B cell (primary cell): Measurements from ENCODE around the gene P2RX7. TPM values are rescaled to one million over a fixed set of nuclear protein-coding genes. Genes with fewer than 3 reads are reported as not detected.

ENCODE experiments used
- ATAC-seq: fragments of 200-7000 bp; cut with Tn5 transposase; one replicate; pipeline ENCODE4 v1.10.0; 2021; ENCODE audit warnings: low read depth, mild to moderate bottlenecking, moderate number of reproducible peaks, moderate library complexity
- CTCF ChIA-PET: fragments of 350-600 bp; sonication (Branson Sonifier 250); formaldehyde crosslinking; loops from one replicate; lab custom pipeline; 2021; ENCODE audit warnings: antibody characterized with exemption, inconsistent platforms; lab: Charles Lee
- POLR2A ChIA-PET: fragments of 350-600 bp; sonication (Branson Sonifier 250); formaldehyde crosslinking; loops from one replicate; lab custom pipeline; 2021; ENCODE audit warnings: antibody characterized with exemption; lab: Charles Lee
- DNase-seq: peaks from one replicate; pipeline ENCODE4 v3.0.0; 2013
- H2AFZ ChIP-seq: 2 replicates; pipeline ENCODE4 v1.6.1; 2012; ENCODE audit warnings: mild to moderate bottlenecking, low read depth, low read length; ENCODE audit not compliant: insufficient read depth, poor library complexity, severe bottlenecking
- H3K27ac ChIP-seq, 2 donors: 1 replicate in 1 of 2; 2 replicates in 1 of 2; pipeline ENCODE4 v1.5.1; 2012 to 2013; ENCODE audit warnings: low read length in 2 of 2, mild to moderate bottlenecking in 2 of 2, moderate library complexity in 1 of 2
- H3K27me3 ChIP-seq, 4 experiments: fragments of 200-600 bp in 1 of 4; sonication (generic) in 1 of 4; replicated peaks in 1 of 4; 1 replicate in 2 of 4; 2 replicates in 2 of 4; pipeline versions ENCODE4 v1.6.1 to v1.7.0; 2013 to 2016; ENCODE audit warnings: low read length in 3 of 4, mild to moderate bottlenecking in 2 of 4, mixed read lengths in 1 of 4, moderate library complexity in 1 of 4; ENCODE audit not compliant: insufficient read depth in 4 of 4, control insufficient read depth in 3 of 4; ENCODE audit errors: control extremely low read depth in 1 of 4
- H3K36me3 ChIP-seq, 2 experiments: replicated peaks in 1 of 2; 1 replicate in 1 of 2; 2 replicates in 1 of 2; pipeline versions ENCODE4 v1.6.1 to v1.7.1; 2013; ENCODE audit warnings: low read length in 1 of 2; ENCODE audit not compliant: insufficient read depth in 2 of 2, control insufficient read depth in 1 of 2; ENCODE audit errors: control extremely low read depth in 1 of 2, extremely low read depth in 1 of 2
- H3K4me1 ChIP-seq, 2 donors: fragments of 200-600 bp in 1 of 2; sonication (generic) in 1 of 2; 1 replicate in 1 of 2; 2 replicates in 1 of 2; pipeline versions ENCODE4 v1.5.1 to v1.6.1; 2013 to 2017; ENCODE audit warnings: low read length in 2 of 2; ENCODE audit not compliant: control insufficient read depth in 2 of 2, insufficient read depth in 2 of 2
- H3K4me2 ChIP-seq: replicated peaks from 2 replicates; pipeline ENCODE3; 2012; ENCODE audit warnings: mild to moderate bottlenecking, low read depth, low read length; ENCODE audit not compliant: poor library complexity, severe bottlenecking
- H3K4me3 ChIP-seq, 5 experiments: fragments of 200-600 bp in 1 of 5; sonication (generic) in 1 of 5; 1 replicate in 3 of 5; 2 replicates in 2 of 5; pipeline versions ENCODE4 v1.5.1 to v1.7.0; 2011 to 2016; ENCODE audit warnings: low read length in 4 of 5, mild to moderate bottlenecking in 4 of 5, low read depth in 2 of 5, control low read depth in 1 of 5, moderate library complexity in 1 of 5; ENCODE audit not compliant: insufficient read depth in 1 of 5; ENCODE audit errors: control extremely low read depth in 1 of 5, extremely low read depth in 1 of 5
- H3K79me2 ChIP-seq: fragments of 200-600 bp; sonication (generic); one replicate; pipeline ENCODE4 v1.6.0; 2016; ENCODE audit warnings: low read length; ENCODE audit not compliant: control insufficient read depth, insufficient read depth
- H3K9ac ChIP-seq: fragments of 200-600 bp; sonication (generic); 2 replicates; pipeline ENCODE4 v1.6.1; 2017; ENCODE audit warnings: mild to moderate bottlenecking, low read length, moderate library complexity
- H3K9me3 ChIP-seq, 3 donors: one replicate each; pipeline versions ENCODE4 v1.6.1 to v1.7.1; 2013; ENCODE audit warnings: low read length in 2 of 3; ENCODE audit not compliant: control insufficient read depth in 2 of 3, insufficient read depth in 1 of 3; ENCODE audit errors: control extremely low read depth in 1 of 3
- H4K20me1 ChIP-seq: 2 replicates; pipeline ENCODE4 v1.6.0; 2012; ENCODE audit warnings: mild to moderate bottlenecking, low read length; ENCODE audit not compliant: insufficient read depth, control insufficient read depth, poor library complexity, severe bottlenecking
- H3K27ac Mint-ChIP-seq: one replicate; pipeline ENCODE4 v1.8.0; 2021; ENCODE audit warnings: mixed read lengths
- H3K27me3 Mint-ChIP-seq: one replicate; pipeline ENCODE4 v1.8.0; 2021; ENCODE audit warnings: mixed read lengths
- H3K4me1 Mint-ChIP-seq: one replicate; pipeline ENCODE4 v1.8.0; 2021; ENCODE audit warnings: mixed read lengths
- H3K4me3 Mint-ChIP-seq: one replicate; pipeline ENCODE4 v1.8.0; 2021; ENCODE audit warnings: mixed read lengths
- H3K9me3 Mint-ChIP-seq: one replicate; pipeline ENCODE4 v1.8.0; 2022; ENCODE audit warnings: mixed read lengths; ENCODE audit not compliant: insufficient read depth
- EZH2 ChIP-seq: IDR thresholded peaks from 2 replicates; pipeline ENCODE4 v1.6.1; 2012; ENCODE audit warnings: borderline replicate concordance, low read depth, mild to moderate bottlenecking, moderate library complexity, low read length; ENCODE audit not compliant: insufficient read depth, poor library complexity, severe bottlenecking
- WGBS: methylation state at CpG from one replicate; pipeline ENCODE4 v1.1.5; 2013; ENCODE audit warnings: missing lambda C conversion rate; ENCODE audit not compliant: insufficient coverage; 5-methylcytosine and 5-hydroxymethylcytosine counted together
- intact Hi-C: fragments of 100-400 bp; cut with micrococcal nuclease; formaldehyde crosslinking; loops from one replicate; pipeline ENCODE4 v1.10.0; 2022
- polyA plus RNA-seq: library from polyadenylated mRNA; depleted of rRNA; stranded (reverse); fragments of >200 nt; gene quantifications from 2 replicates; pipeline ENCODE4 v1.2.3, GENCODE V29; 2012
- total RNA-seq, 2 donors: library from RNA; stranded (reverse); fragments of 120-200 nt in 1 of 2; gene quantifications; 1 replicate in 1 of 2; 2 replicates in 1 of 2; pipeline versions ENCODE4 v1.2.3 to v1.2.4, GENCODE V29; 2013 to 2022
- TF ChIP-seq, protein P1 (sequence below): fragments of 200-600 bp; IDR thresholded peaks from one replicate; pipeline ENCODE4 v1.8.0; 2022; ENCODE audit warnings: antibody characterized with exemption, mild to moderate bottlenecking

Gene P2RX7
- total and polyA plus RNA-seq, 2 donors (not counting 1 experiment from before 2014, with no cell fraction given), result 5.3 to 6.3 TPM

DNA sequence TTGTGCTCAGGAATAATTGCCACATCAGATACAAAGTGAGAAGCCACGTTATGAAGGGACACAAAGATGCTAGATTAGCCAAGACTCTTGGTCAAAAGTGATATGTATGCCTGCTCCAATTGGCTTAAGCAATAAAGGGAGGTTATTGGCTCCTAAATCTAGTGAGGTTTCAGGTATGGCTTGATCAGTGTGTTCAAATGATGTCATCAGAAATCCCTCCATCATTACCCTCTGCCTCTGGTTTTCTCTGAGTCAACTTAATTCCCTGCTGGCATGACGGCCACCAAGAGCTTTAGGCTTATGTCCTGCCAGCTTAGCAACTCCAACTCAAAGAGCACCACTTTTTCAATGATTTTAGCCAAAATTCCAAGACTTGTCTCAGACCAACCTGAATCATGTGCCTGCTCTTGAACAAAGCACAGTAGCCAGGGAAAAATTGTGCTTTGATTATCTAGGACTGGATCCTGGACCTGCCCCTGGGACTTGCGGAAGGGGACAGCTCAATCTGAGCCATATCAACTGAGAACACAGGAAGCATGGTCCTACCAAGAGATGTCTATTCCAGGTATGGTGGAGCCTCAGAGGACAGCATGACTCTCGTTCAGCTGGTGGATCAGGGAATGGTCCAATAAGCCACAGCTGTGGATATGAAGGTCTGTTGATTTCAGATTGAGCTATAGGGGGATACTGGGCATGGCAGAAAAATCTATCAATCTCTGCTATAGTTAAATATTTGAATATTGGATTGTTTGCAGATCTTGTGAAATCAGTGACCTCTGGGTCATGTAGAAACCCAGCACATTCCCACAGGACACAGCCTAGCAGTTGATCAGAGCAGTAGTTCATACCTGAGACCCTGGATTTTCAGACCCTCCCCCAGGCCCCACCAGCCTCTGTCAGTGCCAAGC, 16.1 kb upstream of the P2RX7 start:
- no peaks in the 10 kb centered on the region for H3K27me3 Mint-ChIP-seq
- H3K4me3 Mint-ChIP-seq, result no peak overlapping the region
- Histone ChIP-seq H3K27me3 (no peaks in the 10 kb centered on the region), H3K36me3 (no peaks in the 10 kb centered on the region), H3K79me2 (no peaks in the 10 kb centered on the region), H3K9ac (no peak overlapping the region), H2AFZ (no peak overlapping the region), H3K27ac (no peak overlapping the region), H3K9me3 (peaks cover 0 to 3% (median 0%) of the 10 kb centered on the region in 3 donors), H3K4me3 (no peak overlapping the region), H3K4me1 (peaks cover 4 to 6% of the 10 kb centered on the region in 2 donors), H3K4me2 (no peak overlapping the region), H4K20me1 (no peaks in the 10 kb centered on the region)
- intact Hi-C loops, result no loop called here
- ChIA-PET CTCF (interaction anchor here (1.4 to 2.1 kb wide), 2 partner anchors 11 to 114 kb away, joined by 3 to 5 read pairs; no protein-coding TSS in a partner anchor), POLR2A (no interaction called here)
- no peak for DNase-seq
- ATAC-seq, result no peak
- H3K27ac Mint-ChIP-seq, result no peak overlapping the region
- no peak for TF ChIP-seq EZH2
- TF ChIP-seq, protein P1, sequence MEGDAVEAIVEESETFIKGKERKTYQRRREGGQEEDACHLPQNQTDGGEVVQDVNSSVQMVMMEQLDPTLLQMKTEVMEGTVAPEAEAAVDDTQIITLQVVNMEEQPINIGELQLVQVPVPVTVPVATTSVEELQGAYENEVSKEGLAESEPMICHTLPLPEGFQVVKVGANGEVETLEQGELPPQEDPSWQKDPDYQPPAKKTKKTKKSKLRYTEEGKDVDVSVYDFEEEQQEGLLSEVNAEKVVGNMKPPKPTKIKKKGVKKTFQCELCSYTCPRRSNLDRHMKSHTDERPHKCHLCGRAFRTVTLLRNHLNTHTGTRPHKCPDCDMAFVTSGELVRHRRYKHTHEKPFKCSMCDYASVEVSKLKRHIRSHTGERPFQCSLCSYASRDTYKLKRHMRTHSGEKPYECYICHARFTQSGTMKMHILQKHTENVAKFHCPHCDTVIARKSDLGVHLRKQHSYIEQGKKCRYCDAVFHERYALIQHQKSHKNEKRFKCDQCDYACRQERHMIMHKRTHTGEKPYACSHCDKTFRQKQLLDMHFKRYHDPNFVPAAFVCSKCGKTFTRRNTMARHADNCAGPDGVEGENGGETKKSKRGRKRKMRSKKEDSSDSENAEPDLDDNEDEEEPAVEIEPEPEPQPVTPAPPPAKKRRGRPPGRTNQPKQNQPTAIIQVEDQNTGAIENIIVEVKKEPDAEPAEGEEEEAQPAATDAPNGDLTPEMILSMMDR, result no peak
- H3K9me3 Mint-ChIP-seq, result no peaks in the 10 kb centered on the region
- peaks cover 4% of the 10 kb centered on the region for H3K4me1 Mint-ChIP-seq
- 86% methylated on average over 4 of the region's 4 CpGs for WGBS

DNA sequence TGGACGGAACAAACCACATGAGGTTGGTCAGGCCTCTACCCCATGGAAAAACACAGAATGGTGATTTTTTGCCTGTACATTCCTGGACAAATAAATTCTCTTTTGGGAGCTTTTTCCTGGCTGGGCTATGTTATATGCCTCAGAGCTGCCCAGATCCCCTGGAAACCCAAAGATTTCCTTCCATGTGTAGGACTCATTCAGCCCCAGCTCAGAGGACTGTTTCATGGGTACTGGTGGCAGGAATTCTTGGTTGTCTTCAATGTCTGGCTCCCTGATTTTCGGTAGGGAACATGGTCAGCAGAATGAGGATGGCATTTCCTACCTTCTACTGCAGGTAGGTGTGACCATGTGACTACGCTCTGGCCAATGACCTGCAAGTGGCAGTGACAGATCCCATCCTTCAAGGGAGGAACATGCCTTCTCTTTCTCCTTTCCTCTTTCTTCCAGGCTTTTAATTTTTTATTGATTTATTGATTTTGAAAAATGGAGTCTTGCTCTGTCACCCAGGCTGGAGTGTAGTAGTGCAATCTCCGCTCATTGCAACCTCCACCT, 15.4 kb upstream of the P2RX7 start:
- Histone ChIP-seq H3K4me1 (peaks cover 4 to 6% of the 10 kb centered on the region in 2 donors), H2AFZ (no peak overlapping the region), H3K27me3 (no peaks in the 10 kb centered on the region), H3K36me3 (no peaks in the 10 kb centered on the region), H3K4me2 (no peak overlapping the region), H3K4me3 (no peak overlapping the region), H3K79me2 (no peaks in the 10 kb centered on the region), H3K27ac (no peak overlapping the region), H3K9ac (no peak overlapping the region), H4K20me1 (no peaks in the 10 kb centered on the region), H3K9me3 (peaks cover 0 to 3% (median 0%) of the 10 kb centered on the region in 3 donors)
- DNase-seq (no peak), ATAC-seq (no peak)
- ChIA-PET CTCF (interaction anchor here (1.4 to 2.1 kb wide), 2 partner anchors 11 to 113 kb away, joined by 3 to 5 read pairs; no protein-coding TSS in a partner anchor), POLR2A (no interaction called here)
- Mint-ChIP-seq H3K27ac (no peak overlapping the region), H3K27me3 (no peaks in the 10 kb centered on the region), H3K9me3 (no peaks in the 10 kb centered on the region), H3K4me1 (peaks cover 6% of the 10 kb centered on the region), H3K4me3 (no peak overlapping the region)
- no peak for TF ChIP-seq EZH2
- TF ChIP-seq, protein P1, result no peak
- intact Hi-C loops, result no loop called here
- WGBS, result 83% methylated on average over 1 of the region's 4 CpGs
